LNCaP clone FGC (cell line): ENCODE results near the gene NMNAT3.

Source experiments
- DNase-seq: peaks from one replicate; pipeline ENCODE4 v3.0.0-alpha.2; 2011; ENCODE audit warnings: low read depth
- H3K4me3 ChIP-seq: 2 replicates; pipeline ENCODE4 v1.5.1; 2011; ENCODE audit warnings: mild to moderate bottlenecking, low read depth, low read length, control low read depth
- TF ChIP-seq, protein P1 (sequence below): IDR thresholded peaks from 2 replicates; pipeline ENCODE4 v1.5.1; 2012; ENCODE audit warnings: mild to moderate bottlenecking; ENCODE audit not compliant: control insufficient read depth, insufficient read depth; ENCODE audit errors: extremely low read depth

NMNAT3 gene

GRCh38 chr3:139654637-139655365 is 23.0 kb downstream of the NMNAT3 start:
- H3K4me3 ChIP-seq, result no peak overlapping the region
- no peak for DNase-seq
- TF ChIP-seq, protein P1, sequence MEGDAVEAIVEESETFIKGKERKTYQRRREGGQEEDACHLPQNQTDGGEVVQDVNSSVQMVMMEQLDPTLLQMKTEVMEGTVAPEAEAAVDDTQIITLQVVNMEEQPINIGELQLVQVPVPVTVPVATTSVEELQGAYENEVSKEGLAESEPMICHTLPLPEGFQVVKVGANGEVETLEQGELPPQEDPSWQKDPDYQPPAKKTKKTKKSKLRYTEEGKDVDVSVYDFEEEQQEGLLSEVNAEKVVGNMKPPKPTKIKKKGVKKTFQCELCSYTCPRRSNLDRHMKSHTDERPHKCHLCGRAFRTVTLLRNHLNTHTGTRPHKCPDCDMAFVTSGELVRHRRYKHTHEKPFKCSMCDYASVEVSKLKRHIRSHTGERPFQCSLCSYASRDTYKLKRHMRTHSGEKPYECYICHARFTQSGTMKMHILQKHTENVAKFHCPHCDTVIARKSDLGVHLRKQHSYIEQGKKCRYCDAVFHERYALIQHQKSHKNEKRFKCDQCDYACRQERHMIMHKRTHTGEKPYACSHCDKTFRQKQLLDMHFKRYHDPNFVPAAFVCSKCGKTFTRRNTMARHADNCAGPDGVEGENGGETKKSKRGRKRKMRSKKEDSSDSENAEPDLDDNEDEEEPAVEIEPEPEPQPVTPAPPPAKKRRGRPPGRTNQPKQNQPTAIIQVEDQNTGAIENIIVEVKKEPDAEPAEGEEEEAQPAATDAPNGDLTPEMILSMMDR, result no peak

- TF ChIP-seq, protein P1, result no peak
- DNase-seq, result no peak
- no peak overlapping the region for H3K4me3 ChIP-seq
These were observed 24.2 kb downstream of the NMNAT3 start for GRCh38 chr3:139653582-139653981.

GRCh38 chr3:139652561-139652960 is 25.2 kb downstream of the NMNAT3 start:
- H3K4me3 ChIP-seq, result no peak overlapping the region
- DNase-seq, result no peak
- TF ChIP-seq, protein P1, result no peak

- TF ChIP-seq, protein P1, result no peak
- DNase-seq, result no peak
- H3K4me3 ChIP-seq, result no peak overlapping the region
These were observed 29.8 kb downstream of the NMNAT3 start for GRCh38 chr3:139647866-139648435.

- no peak for DNase-seq
- TF ChIP-seq, protein P1, result no peak
- no peak overlapping the region for H3K4me3 ChIP-seq
These were observed 31.3 kb downstream of the NMNAT3 start for GRCh38 chr3:139646512-139646911.

GRCh38 chr3:139642996-139643395 is 34.8 kb downstream of the NMNAT3 start:
- DNase-seq, result no peak
- H3K4me3 ChIP-seq, result no peak overlapping the region
- TF ChIP-seq, protein P1, result no peak
